22Rv1 (cell line): Measurements from ENCODE around the gene OR4C15.

Experiments used
- H3K27ac ChIP-seq: fragments of 450-650 bp; 2 replicates; pipeline ENCODE4 v1.5.1; 2017
- ZFX ChIP-seq: fragments of 450-650 bp; IDR thresholded peaks from 2 replicates; pipeline ENCODE4 v1.6.1; 2017; ENCODE audit warnings: antibody characterized with exemption, borderline replicate concordance
- TF ChIP-seq, protein P1 (sequence below): fragments of 450-650 bp; IDR thresholded peaks from 2 replicates; pipeline ENCODE4 v1.5.1; 2017; ENCODE audit warnings: mild to moderate bottlenecking

Gene OR4C15

DNA sequence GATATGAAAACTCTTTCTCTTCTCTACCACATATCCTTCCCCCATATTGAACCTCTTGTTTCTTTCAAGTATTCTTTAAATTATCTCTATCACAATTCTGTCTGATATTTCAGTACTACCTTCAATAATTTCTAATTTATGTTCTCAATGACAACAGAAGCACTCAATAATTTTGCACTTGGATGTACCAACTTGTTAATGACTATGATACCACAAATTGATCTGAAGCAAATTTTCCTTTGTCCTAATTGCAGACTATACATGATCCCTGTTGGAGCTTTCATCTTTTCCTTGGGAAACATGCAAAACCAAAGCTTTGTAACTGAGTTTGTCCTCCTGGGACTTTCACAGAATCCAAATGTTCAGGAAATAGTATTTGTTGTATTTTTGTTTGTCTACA is at the start of gene OR4C15:
Gene OR4C15, plus strand, starts transcription at position 301 of the 400 bp plus-strand sequence. Its CDS starts 0 bp downstream, at position 301.
- no peak for TF ChIP-seq ZFX
- TF ChIP-seq, protein P1, sequence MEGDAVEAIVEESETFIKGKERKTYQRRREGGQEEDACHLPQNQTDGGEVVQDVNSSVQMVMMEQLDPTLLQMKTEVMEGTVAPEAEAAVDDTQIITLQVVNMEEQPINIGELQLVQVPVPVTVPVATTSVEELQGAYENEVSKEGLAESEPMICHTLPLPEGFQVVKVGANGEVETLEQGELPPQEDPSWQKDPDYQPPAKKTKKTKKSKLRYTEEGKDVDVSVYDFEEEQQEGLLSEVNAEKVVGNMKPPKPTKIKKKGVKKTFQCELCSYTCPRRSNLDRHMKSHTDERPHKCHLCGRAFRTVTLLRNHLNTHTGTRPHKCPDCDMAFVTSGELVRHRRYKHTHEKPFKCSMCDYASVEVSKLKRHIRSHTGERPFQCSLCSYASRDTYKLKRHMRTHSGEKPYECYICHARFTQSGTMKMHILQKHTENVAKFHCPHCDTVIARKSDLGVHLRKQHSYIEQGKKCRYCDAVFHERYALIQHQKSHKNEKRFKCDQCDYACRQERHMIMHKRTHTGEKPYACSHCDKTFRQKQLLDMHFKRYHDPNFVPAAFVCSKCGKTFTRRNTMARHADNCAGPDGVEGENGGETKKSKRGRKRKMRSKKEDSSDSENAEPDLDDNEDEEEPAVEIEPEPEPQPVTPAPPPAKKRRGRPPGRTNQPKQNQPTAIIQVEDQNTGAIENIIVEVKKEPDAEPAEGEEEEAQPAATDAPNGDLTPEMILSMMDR = no peak
- H3K27ac ChIP-seq = no peak within 1 kb of the TSS

GRCh38 chr11:55571828-55572227 is 17.6 kb downstream of the OR4C15 start, which contains the start of gene OR4C16:
Gene OR4C16 (plus strand): TSS chr11:55572128. CDS start chr11:55572128, 0 bp downstream.
- no peak for TF ChIP-seq ZFX
- TF ChIP-seq, protein P1 = no peak
- H3K27ac ChIP-seq = no peak within 1 kb of the TSS

GRCh38 chr11:55572548-55572947 is 18.3 kb downstream of the OR4C15 start:
- no peak overlapping the region for H3K27ac ChIP-seq
- TF ChIP-seq ZFX = no peak
- TF ChIP-seq, protein P1 = no peak
